IgD-negative memory B cell (primary cell): Measurements from ENCODE around the gene CISD3. TPM values are rescaled to one million over a fixed set of nuclear protein-coding genes. Genes with fewer than 3 reads are reported as not detected.

ENCODE experiments used
- H3K27ac Mint-ChIP-seq, 3 donors: one replicate each; pipeline ENCODE4 v1.8.0; 2020 to 2022; ENCODE audit warnings: mild to moderate bottlenecking in 3 of 3, mixed read lengths in 3 of 3, moderate library complexity in 1 of 3
- H3K27me3 Mint-ChIP-seq: one replicate; pipeline ENCODE4 v1.8.0; 2021; ENCODE audit warnings: mixed read lengths
- H3K36me3 Mint-ChIP-seq: one replicate; pipeline ENCODE4 v1.8.0; 2020; ENCODE audit warnings: mild to moderate bottlenecking, mixed read lengths
- H3K4me1 Mint-ChIP-seq, 3 donors: one replicate each; pipeline ENCODE4 v1.8.0; 2020 to 2022; ENCODE audit warnings: mixed read lengths in 3 of 3, mild to moderate bottlenecking in 1 of 3
- H3K4me3 Mint-ChIP-seq, 4 donors: one replicate each; pipeline ENCODE4 v1.8.0; 2020 to 2022; ENCODE audit warnings: mild to moderate bottlenecking in 4 of 4, mixed read lengths in 4 of 4, moderate library complexity in 3 of 4
- H3K9me3 Mint-ChIP-seq, 3 donors: one replicate each; pipeline ENCODE4 v1.8.0; 2020 to 2021; ENCODE audit warnings: mixed read lengths in 3 of 3, mild to moderate bottlenecking in 1 of 3
- polyA plus RNA-seq: library from polyadenylated mRNA; unstranded; fragments of 300-500 nt; fragmentation: Illumina TruSeq; gene quantifications from one replicate; pipeline ENCODE4 v1.2.3, GENCODE V29; 2021

The CISD3 gene
- polyA plus RNA-seq, 1 donor from 2014 or later, result 29.1 TPM

- Mint-ChIP-seq H3K36me3 (peaks cover 1% of the 10 kb centered on the region), H3K27me3 (peaks cover 43% of the 10 kb centered on the region), H3K4me3 (peak overlapping the region; percentile 81 to 100 (median 98)), H3K9me3 (peaks cover 0 to 3% (median 0%) of the 10 kb centered on the region in 3 donors), H3K4me1 (peaks cover 33 to 36% (median 33%) of the 10 kb centered on the region in 3 donors), H3K27ac (peak overlapping the region in 1 of 3 donors; percentile 95)
These were observed 19.8 kb downstream of the CISD3 start for GRCh38 chr17:38750044-38750311.

- Mint-ChIP-seq H3K4me3 (peak overlapping the region; percentile 81 to 100 (median 98)), H3K27ac (peak overlapping the region; percentile 91 to 100 (median 95)), H3K36me3 (peaks cover 1% of the 10 kb centered on the region), H3K9me3 (peaks cover 0 to 3% (median 0%) of the 10 kb centered on the region in 3 donors), H3K27me3 (peaks cover 43% of the 10 kb centered on the region), H3K4me1 (peaks cover 33 to 37% (median 33%) of the 10 kb centered on the region in 3 donors)
These were observed 20.4 kb downstream of the CISD3 start for GRCh38 chr17:38750312-38751121.

GRCh38 chr17:38751144-38751807 lies 21.1 kb downstream of the CISD3 start:
- peaks cover 0 to 3% (median 0%) of the 10 kb centered on the region in 3 donors for H3K9me3 Mint-ChIP-seq
- peak overlapping the region; percentile 81 to 100 (median 98) for H3K4me3 Mint-ChIP-seq
- H3K27me3 Mint-ChIP-seq, result peaks cover 37% of the 10 kb centered on the region
- peaks cover 1% of the 10 kb centered on the region for H3K36me3 Mint-ChIP-seq
- H3K27ac Mint-ChIP-seq, result peak overlapping the region; percentile 91 to 100 (median 95)
- H3K4me1 Mint-ChIP-seq, result peaks cover 28 to 38% (median 31%) of the 10 kb centered on the region in 3 donors

- Mint-ChIP-seq H3K4me1 (peaks cover 22 to 35% (median 25%) of the 10 kb centered on the region in 3 donors), H3K9me3 (peaks cover 0 to 3% (median 0%) of the 10 kb centered on the region in 3 donors), H3K27me3 (peaks cover 31% of the 10 kb centered on the region), H3K36me3 (peaks cover 1% of the 10 kb centered on the region), H3K4me3 (peak overlapping the region; percentile 81 to 100 (median 98)), H3K27ac (peak overlapping the region; percentile 91 to 100 (median 95))
These were observed 21.7 kb downstream of the CISD3 start for GRCh38 chr17:38751808-38752307.

- peaks cover 0 to 3% (median 0%) of the 10 kb centered on the region in 3 donors for H3K9me3 Mint-ChIP-seq
- H3K36me3 Mint-ChIP-seq, result peaks cover 1% of the 10 kb centered on the region
- H3K4me3 Mint-ChIP-seq, result peak within 1 kb of the TSS; percentile 81 to 100 (median 98)
- H3K4me1 Mint-ChIP-seq, result peaks cover 22 to 35% (median 24%) of the 10 kb centered on the region in 3 donors
- peaks cover 29% of the 10 kb centered on the region for H3K27me3 Mint-ChIP-seq
- H3K27ac Mint-ChIP-seq, result peak within 1 kb of the TSS; percentile 91 to 100 (median 95)
These were observed 22.3 kb downstream of the CISD3 start, which contains the start of gene PSMB3 for GRCh38 chr17:38752308-38753070. TSS of gene PSMB3 (plus strand) at chr17:38752741. CDS start at chr17:38752827, 86 bp downstream.

GRCh38 chr17:38753071-38753506 lies 22.9 kb downstream of the CISD3 start:
- Mint-ChIP-seq H3K4me1 (peaks cover 22 to 35% (median 24%) of the 10 kb centered on the region in 3 donors), H3K36me3 (peaks cover 1% of the 10 kb centered on the region)

GRCh38 chr17:38761612-38762011 lies 31.5 kb downstream of the CISD3 start:
- H3K9me3 Mint-ChIP-seq, result no peaks in the 10 kb centered on the region
- H3K27ac Mint-ChIP-seq, result peak overlapping the region in 1 of 3 donors; percentile 26
- peaks cover 3% of the 10 kb centered on the region for H3K36me3 Mint-ChIP-seq
- H3K4me3 Mint-ChIP-seq, result peak overlapping the region in 1 of 4 donors; percentile 6
- peaks cover 0 to 3% (median 0%) of the 10 kb centered on the region in 3 donors for H3K4me1 Mint-ChIP-seq
- H3K27me3 Mint-ChIP-seq, result no peaks in the 10 kb centered on the region

More at GRCh38 chr17:38753071-38753506, 22.9 kb downstream of the CISD3 start:
- Mint-ChIP-seq H3K27ac (peak overlapping the region in 2 of 3 donors; percentile 91 to 100), H3K4me3 (peak overlapping the region; percentile 81 to 100 (median 98)), H3K9me3 (peaks cover 0 to 3% (median 0%) of the 10 kb centered on the region in 3 donors), H3K27me3 (peaks cover 27% of the 10 kb centered on the region)

- H3K36me3 Mint-ChIP-seq, result peaks cover 3% of the 10 kb centered on the region
- no peak overlapping the region for H3K27ac Mint-ChIP-seq
- H3K4me3 Mint-ChIP-seq, result no peak overlapping the region
- peaks cover 0 to 3% (median 0%) of the 10 kb centered on the region in 3 donors for H3K4me1 Mint-ChIP-seq
- H3K27me3 Mint-ChIP-seq, result no peaks in the 10 kb centered on the region
- H3K9me3 Mint-ChIP-seq, result no peaks in the 10 kb centered on the region
These were observed 32.1 kb downstream of the CISD3 start for GRCh38 chr17:38762231-38762630.

- peaks cover 0 to 3% (median 0%) of the 10 kb centered on the region in 3 donors for H3K4me1 Mint-ChIP-seq
- no peaks in the 10 kb centered on the region for H3K9me3 Mint-ChIP-seq
- H3K27me3 Mint-ChIP-seq, result no peaks in the 10 kb centered on the region
- H3K4me3 Mint-ChIP-seq, result no peak overlapping the region
- H3K36me3 Mint-ChIP-seq, result peaks cover 5% of the 10 kb centered on the region
- no peak overlapping the region for H3K27ac Mint-ChIP-seq
These were observed 36.2 kb downstream of the CISD3 start for GRCh38 chr17:38766341-38766740.

- Mint-ChIP-seq H3K36me3 (peaks cover 1% of the 10 kb centered on the region), H3K4me1 (no peaks in the 10 kb centered on the region), H3K4me3 (no peak overlapping the region), H3K27ac (no peak overlapping the region), H3K9me3 (no peaks in the 10 kb centered on the region), H3K27me3 (no peaks in the 10 kb centered on the region)
These were observed 38.3 kb downstream of the CISD3 start for GRCh38 chr17:38768417-38768816.

GRCh38 chr17:38773258-38773657 lies 43.1 kb downstream of the CISD3 start:
- no peak overlapping the region for H3K4me3 Mint-ChIP-seq
- no peaks in the 10 kb centered on the region for H3K4me1 Mint-ChIP-seq
- no peak overlapping the region for H3K27ac Mint-ChIP-seq
- peaks cover 3% of the 10 kb centered on the region for H3K36me3 Mint-ChIP-seq
- H3K27me3 Mint-ChIP-seq, result no peaks in the 10 kb centered on the region
- no peaks in the 10 kb centered on the region for H3K9me3 Mint-ChIP-seq

- Mint-ChIP-seq H3K36me3 (peaks cover 4% of the 10 kb centered on the region), H3K27ac (no peak overlapping the region)
These were observed 47.6 kb downstream of the CISD3 start for GRCh38 chr17:38777641-38778250.

GRCh38 chr17:38779965-38780752 lies 50.0 kb downstream of the CISD3 start:
- peaks cover 0 to 2% (median 0%) of the 10 kb centered on the region in 3 donors for H3K4me1 Mint-ChIP-seq
- H3K27ac Mint-ChIP-seq, result peak overlapping the region in 1 of 3 donors; percentile 43
- H3K36me3 Mint-ChIP-seq, result peaks cover 2% of the 10 kb centered on the region

More at GRCh38 chr17:38777641-38778250, 47.6 kb downstream of the CISD3 start:
- Mint-ChIP-seq H3K9me3 (no peaks in the 10 kb centered on the region), H3K4me3 (no peak overlapping the region), H3K27me3 (no peaks in the 10 kb centered on the region), H3K4me1 (peaks cover 0 to 2% (median 0%) of the 10 kb centered on the region in 3 donors)

More at GRCh38 chr17:38779965-38780752, 50.0 kb downstream of the CISD3 start:
- no peaks in the 10 kb centered on the region for H3K9me3 Mint-ChIP-seq
- no peaks in the 10 kb centered on the region for H3K27me3 Mint-ChIP-seq
- no peak overlapping the region for H3K4me3 Mint-ChIP-seq
